Erythroblast (primary cell): ENCODE results near the gene SLC66A3.

Source experiments
- GATA1 ChIP-seq: IDR thresholded peaks from 2 replicates; pipeline ENCODE4 v1.6.1; 2011; ENCODE audit warnings: low read depth, mild to moderate bottlenecking, control low read depth, low read length, moderate library complexity
- POLR2A ChIP-seq: IDR thresholded peaks from 2 replicates; pipeline ENCODE4 v1.6.1; 2011; ENCODE audit warnings: mild to moderate bottlenecking, low read length

DNA sequence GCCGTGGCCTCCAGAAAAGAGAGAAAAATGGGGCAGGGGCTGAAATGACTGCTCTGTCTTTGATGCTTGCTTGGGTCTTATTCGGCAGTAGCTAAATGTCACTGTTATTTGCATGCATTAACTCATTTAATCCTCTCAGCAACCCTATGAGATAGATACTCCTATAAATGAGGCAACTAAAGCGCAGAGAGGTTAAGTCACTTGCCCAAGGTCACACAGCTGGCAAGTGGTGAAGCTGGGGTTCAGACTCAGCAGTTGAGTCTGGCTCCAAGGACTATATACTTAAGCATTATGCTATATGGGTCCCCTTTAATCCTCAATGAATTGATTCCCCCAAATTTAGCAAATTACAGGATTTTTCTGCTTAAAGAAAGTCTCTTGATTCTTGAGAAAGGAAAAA is 9.2 kb upstream of the SLC66A3 start:
- TF ChIP-seq POLR2A (no peak), GATA1 (no peak)
